ENCODE results near the gene DNHD1.

DNA sequence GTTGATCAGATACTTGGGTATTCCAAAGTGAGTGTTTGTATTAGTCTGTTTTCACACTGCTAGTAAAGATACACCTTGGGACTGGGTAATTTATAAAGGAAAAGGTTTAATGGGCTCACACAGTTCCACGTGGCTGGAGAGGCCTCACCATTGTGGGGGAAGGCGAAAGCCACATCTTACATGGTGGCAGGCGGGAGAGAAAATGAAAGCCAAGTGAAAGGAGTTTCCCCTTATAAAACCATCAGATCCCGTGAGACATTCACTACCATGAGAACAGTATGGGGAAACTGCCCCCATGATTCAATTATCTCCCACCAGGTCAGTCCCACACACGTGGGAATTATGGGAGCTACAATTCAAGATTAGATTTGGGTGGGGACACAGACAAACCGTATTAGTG is 8.7 kb upstream of the DNHD1 start:
- TF ChIP-seq, protein P1, sequence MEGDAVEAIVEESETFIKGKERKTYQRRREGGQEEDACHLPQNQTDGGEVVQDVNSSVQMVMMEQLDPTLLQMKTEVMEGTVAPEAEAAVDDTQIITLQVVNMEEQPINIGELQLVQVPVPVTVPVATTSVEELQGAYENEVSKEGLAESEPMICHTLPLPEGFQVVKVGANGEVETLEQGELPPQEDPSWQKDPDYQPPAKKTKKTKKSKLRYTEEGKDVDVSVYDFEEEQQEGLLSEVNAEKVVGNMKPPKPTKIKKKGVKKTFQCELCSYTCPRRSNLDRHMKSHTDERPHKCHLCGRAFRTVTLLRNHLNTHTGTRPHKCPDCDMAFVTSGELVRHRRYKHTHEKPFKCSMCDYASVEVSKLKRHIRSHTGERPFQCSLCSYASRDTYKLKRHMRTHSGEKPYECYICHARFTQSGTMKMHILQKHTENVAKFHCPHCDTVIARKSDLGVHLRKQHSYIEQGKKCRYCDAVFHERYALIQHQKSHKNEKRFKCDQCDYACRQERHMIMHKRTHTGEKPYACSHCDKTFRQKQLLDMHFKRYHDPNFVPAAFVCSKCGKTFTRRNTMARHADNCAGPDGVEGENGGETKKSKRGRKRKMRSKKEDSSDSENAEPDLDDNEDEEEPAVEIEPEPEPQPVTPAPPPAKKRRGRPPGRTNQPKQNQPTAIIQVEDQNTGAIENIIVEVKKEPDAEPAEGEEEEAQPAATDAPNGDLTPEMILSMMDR (IDR thresholded peaks at IDR 0.05; ENCODE audit: poor library complexity): no peak
- TF ChIP-seq EZH2 (IDR thresholded peaks at IDR 0.05; ENCODE audit: borderline replicate concordance): no peak

Measured in hepatocyte (in vitro differentiated cells).